BJ (cell line): ENCODE results near the gene MYO1D. TPM values are rescaled to one million over a fixed set of nuclear protein-coding genes. Genes with fewer than 3 reads are reported as not detected.

Experiments
- CTCF ChIA-PET: fragments of 350-600 bp; formaldehyde crosslinking; extraction: SDS; loops from one replicate; lab custom pipeline; 2021; ENCODE audit warnings: antibody characterized with exemption, inconsistent platforms; lab: Yijun Ruan, JAX
- POLR2A ChIA-PET: fragments of 300-600 bp; sonication (Branson Sonifier 250); formaldehyde crosslinking; extraction: SDS; loops from one replicate; lab custom pipeline; 2021; ENCODE audit warnings: antibody characterized with exemption; lab: Charles Lee
- DNase-seq: peaks from one replicate; pipeline ENCODE4 v3.0.0-alpha.2; 2011; ENCODE audit warnings: low read depth
- H3K27me3 ChIP-seq: 2 replicates; pipeline ENCODE4 v1.6.0; 2011; ENCODE audit warnings: low read length; ENCODE audit not compliant: control insufficient read depth, insufficient read depth
- H3K36me3 ChIP-seq: 2 replicates; pipeline ENCODE4 v1.5.1; 2011; ENCODE audit warnings: low read length; ENCODE audit not compliant: control insufficient read depth, insufficient read depth
- H3K4me3 ChIP-seq: 2 replicates; pipeline ENCODE4 v1.5.1; 2011; ENCODE audit warnings: low read depth, mild to moderate bottlenecking, control low read depth, low read length
- CTCF ChIP-seq: IDR thresholded peaks from 2 replicates; pipeline ENCODE4 v1.5.1; 2011; ENCODE audit warnings: low read depth, mild to moderate bottlenecking, control low read depth, inconsistent platforms, low read length, moderate library complexity; ENCODE audit not compliant: insufficient read depth
- polyA plus RNA-seq: library from polyadenylated mRNA; depleted of rRNA; stranded (reverse); fragments of >200 nt; gene quantifications from 2 replicates; pipeline ENCODE4 v1.2.3, GENCODE V29; 2011

Gene MYO1D
- polyA plus RNA-seq, 1 experiment, result 23.6 TPM

- TF ChIP-seq CTCF, result no peak
- Histone ChIP-seq H3K27me3 (no peaks in the 10 kb centered on the region), H3K36me3 (no peaks in the 10 kb centered on the region), H3K4me3 (no peak overlapping the region)
- POLR2A ChIA-PET, result no interaction called here
- no peak for DNase-seq
- CTCF ChIA-PET, result interaction anchor here (1.7 to 7.9 kb wide), 3 partner anchors 35 to 254 kb away, joined by 4 to 66 read pairs (median 62); partner anchors contain the start of gene MYO1D
Observed at GRCh38 chr17:32913593-32913992, 36.7 kb upstream of the MYO1D start.

GRCh38 chr17:32912218-32912897 lies 35.4 kb upstream of the MYO1D start:
- TF ChIP-seq CTCF, result peak; percentile 38
- DNase-seq, result peak; percentile 58
- H3K27me3 ChIP-seq, result no peaks in the 10 kb centered on the region
- H3K36me3 ChIP-seq, result no peaks in the 10 kb centered on the region
- H3K4me3 ChIP-seq, result no peak overlapping the region
- POLR2A ChIA-PET, result interaction anchor here (0.7 to 0.9 kb wide), 2 partner anchors 31 to 90 kb away, joined by 3 read pairs; no protein-coding TSS in a partner anchor
- CTCF ChIA-PET, result interaction anchor here (0.8 to 7.9 kb wide), 10 partner anchors 15 to 253 kb away, joined by 3 to 66 read pairs (median 4); partner anchors contain the start of genes MYO1D and TMEM98

- Histone ChIP-seq H3K4me3 (no peak overlapping the region), H3K27me3 (no peaks in the 10 kb centered on the region), H3K36me3 (no peaks in the 10 kb centered on the region)
- DNase-seq, result no peak
- ChIA-PET POLR2A (no interaction called here), CTCF (interaction anchor here (1.0 to 7.9 kb wide), 13 partner anchors 15 to 427 kb away, joined by 3 to 66 read pairs (median 6); partner anchors contain the start of gene MYO1D)
- no peak for TF ChIP-seq CTCF
Observed at GRCh38 chr17:32910769-32911168, 33.8 kb upstream of the MYO1D start.

- Histone ChIP-seq H3K36me3 (no peaks in the 10 kb centered on the region), H3K4me3 (no peak overlapping the region), H3K27me3 (no peaks in the 10 kb centered on the region)
- ChIA-PET POLR2A (no interaction called here), CTCF (interaction anchor here (0.6 to 7.9 kb wide), 20 partner anchors 10 to 634 kb away, joined by 3 to 66 read pairs (median 4); partner anchors contain the start of genes MYO1D and SPACA3)
- peak; percentile 80 for TF ChIP-seq CTCF
- DNase-seq, result peak; percentile 44
Observed at GRCh38 chr17:32909787-32910369, 33.0 kb upstream of the MYO1D start.

- H3K36me3 ChIP-seq, result no peaks in the 10 kb centered on the region
- ChIA-PET CTCF (interaction anchor here (1.4 to 2.9 kb wide), 3 partner anchors 30 to 125 kb away, joined by 5 to 16 read pairs (median 9); partner anchors contain the start of gene MYO1D), POLR2A (no interaction called here)
- H3K27me3 ChIP-seq, result no peaks in the 10 kb centered on the region
- TF ChIP-seq CTCF, result no peak
- no peak for DNase-seq
- H3K4me3 ChIP-seq, result no peak overlapping the region
Observed at GRCh38 chr17:32907583-32907982, 30.7 kb upstream of the MYO1D start.
